GM12892 (cell line): ENCODE measurements around the gene SMARCAL1.

Experiments
- POLR2A ChIP-seq: IDR thresholded peaks from 2 replicates; pipeline ENCODE4 v1.6.1; 2011; ENCODE audit warnings: low read depth, low read length, control low read depth
- POLR2AphosphoS5 ChIP-seq: IDR thresholded peaks from 2 replicates; pipeline ENCODE4 v1.6.1; 2011; ENCODE audit warnings: low read depth, low read length, control low read depth
- TAF1 ChIP-seq: IDR thresholded peaks from 2 replicates; pipeline ENCODE4 v1.6.1; 2011; ENCODE audit warnings: low read depth, mild to moderate bottlenecking, control low read depth, low read length, borderline replicate concordance

DNA sequence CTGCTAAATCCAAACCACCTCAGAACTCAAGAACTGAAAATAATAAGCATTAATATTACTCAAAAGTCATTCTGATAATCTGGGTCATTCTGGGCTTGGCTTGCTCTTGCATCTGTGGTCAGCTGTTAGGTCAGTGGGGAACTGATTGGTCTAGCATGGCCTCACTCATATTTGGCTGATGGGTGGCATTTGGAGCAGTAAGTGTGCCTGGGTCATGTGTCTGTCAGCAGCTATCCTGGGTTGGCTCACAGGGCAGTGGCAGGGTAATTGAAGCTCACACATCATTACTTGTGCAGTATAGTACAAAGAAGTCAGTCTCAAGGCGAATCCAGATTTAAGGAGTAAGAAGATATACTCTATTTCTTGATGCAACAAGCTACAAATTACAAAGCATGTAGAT is 95.9 kb downstream of the SMARCAL1 start:
- TF ChIP-seq TAF1 (no peak), POLR2AphosphoS5 (no peak), POLR2A (no peak)
